ENCODE measurements around the gene MAPKBP1. TPM values are rescaled to one million over a fixed set of nuclear protein-coding genes. Genes with fewer than 3 reads are reported as not detected.

The MAPKBP1 gene
- total and polyA plus RNA-seq, 9 of the 15 experiments (the other 6 are each of a cell fraction or from before 2014, with no cell fraction given), result 0.15 to 9.5 (median 4.5) TPM

- TF ChIP-seq ZNF407 (IDR thresholded peaks at IDR 0.05; ENCODE audit: low read depth), result peak; percentile 97
- TF ChIP-seq ZNF717 (CRISPR knock-in tag; IDR thresholded peaks at IDR 0.05), result no peak
- TF ChIP-seq NONO (IDR thresholded peaks at IDR 0.05; ENCODE audit: low read depth in 2 of 2, low read length in 1 of 2), result peak in 1 of 2 experiments; percentile 67; a peak in 2 of 4 replicates
- no peak for TF ChIP-seq CREB3 (tag; conservative IDR thresholded peaks at IDR 0.05; ENCODE audit: low read depth)
- TF ChIP-seq, protein P1, sequence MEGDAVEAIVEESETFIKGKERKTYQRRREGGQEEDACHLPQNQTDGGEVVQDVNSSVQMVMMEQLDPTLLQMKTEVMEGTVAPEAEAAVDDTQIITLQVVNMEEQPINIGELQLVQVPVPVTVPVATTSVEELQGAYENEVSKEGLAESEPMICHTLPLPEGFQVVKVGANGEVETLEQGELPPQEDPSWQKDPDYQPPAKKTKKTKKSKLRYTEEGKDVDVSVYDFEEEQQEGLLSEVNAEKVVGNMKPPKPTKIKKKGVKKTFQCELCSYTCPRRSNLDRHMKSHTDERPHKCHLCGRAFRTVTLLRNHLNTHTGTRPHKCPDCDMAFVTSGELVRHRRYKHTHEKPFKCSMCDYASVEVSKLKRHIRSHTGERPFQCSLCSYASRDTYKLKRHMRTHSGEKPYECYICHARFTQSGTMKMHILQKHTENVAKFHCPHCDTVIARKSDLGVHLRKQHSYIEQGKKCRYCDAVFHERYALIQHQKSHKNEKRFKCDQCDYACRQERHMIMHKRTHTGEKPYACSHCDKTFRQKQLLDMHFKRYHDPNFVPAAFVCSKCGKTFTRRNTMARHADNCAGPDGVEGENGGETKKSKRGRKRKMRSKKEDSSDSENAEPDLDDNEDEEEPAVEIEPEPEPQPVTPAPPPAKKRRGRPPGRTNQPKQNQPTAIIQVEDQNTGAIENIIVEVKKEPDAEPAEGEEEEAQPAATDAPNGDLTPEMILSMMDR (IDR thresholded peaks at IDR 0.05 in 2 of 3, conservative IDR thresholded peaks at IDR 0.05 in 1 of 3; ENCODE audit: insufficient read depth in 2 of 3, low read depth in 1 of 3, low read length in 3 of 3), result peak; percentile 89 to 99 (median 99)
- TF ChIP-seq, protein P2, sequence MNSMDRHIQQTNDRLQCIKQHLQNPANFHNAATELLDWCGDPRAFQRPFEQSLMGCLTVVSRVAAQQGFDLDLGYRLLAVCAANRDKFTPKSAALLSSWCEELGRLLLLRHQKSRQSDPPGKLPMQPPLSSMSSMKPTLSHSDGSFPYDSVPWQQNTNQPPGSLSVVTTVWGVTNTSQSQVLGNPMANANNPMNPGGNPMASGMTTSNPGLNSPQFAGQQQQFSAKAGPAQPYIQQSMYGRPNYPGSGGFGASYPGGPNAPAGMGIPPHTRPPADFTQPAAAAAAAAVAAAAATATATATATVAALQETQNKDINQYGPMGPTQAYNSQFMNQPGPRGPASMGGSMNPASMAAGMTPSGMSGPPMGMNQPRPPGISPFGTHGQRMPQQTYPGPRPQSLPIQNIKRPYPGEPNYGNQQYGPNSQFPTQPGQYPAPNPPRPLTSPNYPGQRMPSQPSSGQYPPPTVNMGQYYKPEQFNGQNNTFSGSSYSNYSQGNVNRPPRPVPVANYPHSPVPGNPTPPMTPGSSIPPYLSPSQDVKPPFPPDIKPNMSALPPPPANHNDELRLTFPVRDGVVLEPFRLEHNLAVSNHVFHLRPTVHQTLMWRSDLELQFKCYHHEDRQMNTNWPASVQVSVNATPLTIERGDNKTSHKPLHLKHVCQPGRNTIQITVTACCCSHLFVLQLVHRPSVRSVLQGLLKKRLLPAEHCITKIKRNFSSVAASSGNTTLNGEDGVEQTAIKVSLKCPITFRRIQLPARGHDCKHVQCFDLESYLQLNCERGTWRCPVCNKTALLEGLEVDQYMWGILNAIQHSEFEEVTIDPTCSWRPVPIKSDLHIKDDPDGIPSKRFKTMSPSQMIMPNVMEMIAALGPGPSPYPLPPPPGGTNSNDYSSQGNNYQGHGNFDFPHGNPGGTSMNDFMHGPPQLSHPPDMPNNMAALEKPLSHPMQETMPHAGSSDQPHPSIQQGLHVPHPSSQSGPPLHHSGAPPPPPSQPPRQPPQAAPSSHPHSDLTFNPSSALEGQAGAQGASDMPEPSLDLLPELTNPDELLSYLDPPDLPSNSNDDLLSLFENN (IDR thresholded peaks at IDR 0.05; ENCODE audit: low read depth in 2 of 2, low read length in 2 of 2), result peak in 1 of 2 experiments; percentile 34; a peak in 2 of 4 replicates
- no peak for TF ChIP-seq ZNF316 (IDR thresholded peaks at IDR 0.05)
- 0 out of 2 replicates have a peak, but pooled peaks have one; percentile 66 for TF ChIP-seq HMGXB4 (CRISPR knock-in tag; IDR thresholded peaks at IDR 0.05)
Observed at GRCh38 chr15:41774062-41774881, at the start of gene MAPKBP1 (continued).

Measured in K562 (cell line).